Measurements from ENCODE around the gene DRAXIN. TPM values are rescaled to one million over a fixed set of nuclear protein-coding genes. Genes with fewer than 3 reads are reported as not detected.

DRAXIN gene
- total RNA-seq, 2 donors from 2014 or later: 0.05 to 0.51 TPM

GRCh38 chr1:11648732-11649158 is 42.8 kb upstream of the DRAXIN start:
- H3K36me3 ChIP-seq: no peaks in the 10 kb centered on the region
- no peaks in the 10 kb centered on the region for H3K9me3 ChIP-seq
- DNase-seq (ENCODE audit: low spot score): no peak
- intact Hi-C loops (cut with DNase I): no loop called here
- H3K27me3 ChIP-seq (replicated peaks; ENCODE audit: insufficient read depth): no peaks in the 10 kb centered on the region
- no peak overlapping the region for H3K4me3 ChIP-seq
- TF ChIP-seq CTCF (IDR thresholded peaks at IDR 0.05) (no peak), POLR2AphosphoS5 (IDR thresholded peaks at IDR 0.05) (no peak), POLR2A (IDR thresholded peaks at IDR 0.05) (no peak)
- H3K27ac ChIP-seq: no peak overlapping the region
- 18% methylated on average over 25 of the region's 30 CpGs for WGBS
- no peaks in the 10 kb centered on the region for H3K4me1 ChIP-seq (replicated peaks)

- WGBS: 21% methylated on average over 9 of the region's 9 CpGs
- no peak overlapping the region for H3K4me3 ChIP-seq
- intact Hi-C loops (cut with DNase I): no loop called here
- no peaks in the 10 kb centered on the region for H3K4me1 ChIP-seq (replicated peaks)
- H3K27me3 ChIP-seq (replicated peaks; ENCODE audit: insufficient read depth): no peaks in the 10 kb centered on the region
- no peaks in the 10 kb centered on the region for H3K36me3 ChIP-seq
- no peaks in the 10 kb centered on the region for H3K9me3 ChIP-seq
- H3K27ac ChIP-seq: no peak overlapping the region
- TF ChIP-seq POLR2A (IDR thresholded peaks at IDR 0.05) (no peak), CTCF (IDR thresholded peaks at IDR 0.05) (no peak), POLR2AphosphoS5 (IDR thresholded peaks at IDR 0.05) (no peak)
- DNase-seq (ENCODE audit: low spot score): no peak
Observed at GRCh38 chr1:11649237-11649623, 42.3 kb upstream of the DRAXIN start.

GRCh38 chr1:11649624-11650330 is 41.7 kb upstream of the DRAXIN start:
- TF ChIP-seq POLR2A (IDR thresholded peaks at IDR 0.05): no peak
- TF ChIP-seq CTCF (IDR thresholded peaks at IDR 0.05): no peak
- TF ChIP-seq POLR2AphosphoS5 (IDR thresholded peaks at IDR 0.05): no peak
- intact Hi-C loops (cut with DNase I): loop anchor here (5.0 kb wide), 1 partner anchor 73 kb away; no protein-coding TSS in a partner anchor
- H3K36me3 ChIP-seq: no peaks in the 10 kb centered on the region
- H3K27me3 ChIP-seq (replicated peaks; ENCODE audit: insufficient read depth): no peaks in the 10 kb centered on the region
- no peaks in the 10 kb centered on the region for H3K4me1 ChIP-seq (replicated peaks)
- H3K27ac ChIP-seq: no peak overlapping the region
- WGBS: 39% methylated on average over 21 of the region's 21 CpGs
- no peak overlapping the region for H3K4me3 ChIP-seq
- no peak for DNase-seq (ENCODE audit: low spot score)
- no peaks in the 10 kb centered on the region for H3K9me3 ChIP-seq

GRCh38 chr1:11650331-11650991 is 41.0 kb upstream of the DRAXIN start:
- Histone ChIP-seq H3K27me3 (replicated peaks; ENCODE audit: insufficient read depth) (no peaks in the 10 kb centered on the region), H3K4me3 (no peak overlapping the region), H3K27ac (no peak overlapping the region), H3K9me3 (no peaks in the 10 kb centered on the region), H3K36me3 (no peaks in the 10 kb centered on the region), H3K4me1 (replicated peaks) (peaks cover 5% of the 10 kb centered on the region)
- intact Hi-C loops (cut with DNase I): loop anchor here (5.0 kb wide), 1 partner anchor 72 kb away; no protein-coding TSS in a partner anchor
- TF ChIP-seq CTCF (IDR thresholded peaks at IDR 0.05) (peak; percentile 27 to 85 (median 72)), POLR2A (IDR thresholded peaks at IDR 0.05) (no peak), POLR2AphosphoS5 (IDR thresholded peaks at IDR 0.05) (no peak)
- peak; percentile 66 for DNase-seq (ENCODE audit: low spot score)
- 19% methylated on average over 44 of the region's 47 CpGs for WGBS
